ENCODE measurements around the gene TLE4. TPM values are rescaled to one million over a fixed set of nuclear protein-coding genes. Genes with fewer than 3 reads are reported as not detected.

The TLE4 gene
- total and polyA plus RNA-seq, 2 experiments from 2014 or later: 29.6 to 38.4 TPM

- WGBS (ENCODE audit: low lambda C conversion rate, missing lambda C conversion rate): 59% methylated on average over 3 of the region's 3 CpGs
Observed at GRCh38 chr9:79574781-79575180, 3.0 kb downstream of the TLE4 start.

GRCh38 chr9:79575547-79575946 is 3.8 kb downstream of the TLE4 start:
- Histone ChIP-seq H3K9me3 (ENCODE audit: low read depth) (no peaks in the 10 kb centered on the region), H2AFZ (no peak overlapping the region), H3K27ac (no peak overlapping the region), H3K4me2 (peak overlapping the region; percentile 78), H3K27me3 (no peaks in the 10 kb centered on the region), H3K9me2 (replicated peaks; ENCODE audit: insufficient read depth) (no peaks in the 10 kb centered on the region), H4K20me1 (ENCODE audit: insufficient read depth, poor library complexity, severe bottlenecking) (peaks cover 4% of the 10 kb centered on the region), H3K79me2 (peaks cover 55% of the 10 kb centered on the region), H3K36me3 (replicated peaks; ENCODE audit: insufficient read depth, low read depth) (no peaks in the 10 kb centered on the region), H3K4me1 (ENCODE audit: insufficient read depth) (no peaks in the 10 kb centered on the region), H3K4me3 (no peak overlapping the region)
- TF ChIP-seq CTCF (IDR thresholded peaks at IDR 0.05; ENCODE audit: poor library complexity): no peak
- no peak for TF ChIP-seq EZH2 (IDR thresholded peaks at IDR 0.05; ENCODE audit: borderline replicate concordance)
- no peak for TF ChIP-seq EZH2phosphoT487 (IDR thresholded peaks at IDR 0.05; ENCODE audit: low read depth, severe bottlenecking, unreplicated experiment)
- DNase-seq (ENCODE audit: low spot score): no peak
- WGBS (ENCODE audit: low lambda C conversion rate, missing lambda C conversion rate): 69% methylated on average over 3 of the region's 3 CpGs

More at GRCh38 chr9:79574781-79575180, 3.0 kb downstream of the TLE4 start:
- Histone ChIP-seq H3K27me3 (no peaks in the 10 kb centered on the region), H3K79me2 (peaks cover 55% of the 10 kb centered on the region), H3K9me2 (replicated peaks; ENCODE audit: insufficient read depth) (no peaks in the 10 kb centered on the region), H3K4me3 (peak overlapping the region; percentile 60), H4K20me1 (ENCODE audit: insufficient read depth, poor library complexity, severe bottlenecking) (peaks cover 4% of the 10 kb centered on the region), H3K4me2 (peak overlapping the region; percentile 78), H3K27ac (no peak overlapping the region), H3K9me3 (ENCODE audit: low read depth) (no peaks in the 10 kb centered on the region), H3K36me3 (replicated peaks; ENCODE audit: insufficient read depth, low read depth) (no peaks in the 10 kb centered on the region), H3K4me1 (ENCODE audit: insufficient read depth) (peaks cover 6% of the 10 kb centered on the region), H2AFZ (no peak overlapping the region)
- DNase-seq (ENCODE audit: low spot score): no peak
- TF ChIP-seq EZH2 (IDR thresholded peaks at IDR 0.05; ENCODE audit: borderline replicate concordance): no peak
- TF ChIP-seq CTCF (IDR thresholded peaks at IDR 0.05; ENCODE audit: poor library complexity): no peak
- no peak for TF ChIP-seq EZH2phosphoT487 (IDR thresholded peaks at IDR 0.05; ENCODE audit: low read depth, severe bottlenecking, unreplicated experiment)

GRCh38 chr9:79577969-79578723 is 6.4 kb downstream of the TLE4 start:
- H3K9me2 ChIP-seq (replicated peaks; ENCODE audit: insufficient read depth): no peaks in the 10 kb centered on the region
- H3K36me3 ChIP-seq (replicated peaks; ENCODE audit: insufficient read depth, low read depth): no peaks in the 10 kb centered on the region
- no peak overlapping the region for H3K27ac ChIP-seq
- no peaks in the 10 kb centered on the region for H3K9me3 ChIP-seq (ENCODE audit: low read depth)
- peaks cover 54% of the 10 kb centered on the region for H3K79me2 ChIP-seq
- 70% methylated on average over 8 of the region's 8 CpGs for WGBS (ENCODE audit: low lambda C conversion rate, missing lambda C conversion rate)
- no peak overlapping the region for H2AFZ ChIP-seq
- H3K4me2 ChIP-seq: no peak overlapping the region
- no peaks in the 10 kb centered on the region for H3K27me3 ChIP-seq
- no peak overlapping the region for H3K4me3 ChIP-seq
- TF ChIP-seq EZH2phosphoT487 (IDR thresholded peaks at IDR 0.05; ENCODE audit: low read depth, severe bottlenecking, unreplicated experiment) (no peak), EZH2 (IDR thresholded peaks at IDR 0.05; ENCODE audit: borderline replicate concordance) (no peak), CTCF (IDR thresholded peaks at IDR 0.05; ENCODE audit: poor library complexity) (no peak)
- H4K20me1 ChIP-seq (ENCODE audit: insufficient read depth, poor library complexity, severe bottlenecking): peaks cover 4% of the 10 kb centered on the region
- peaks cover 18% of the 10 kb centered on the region for H3K4me1 ChIP-seq (ENCODE audit: insufficient read depth)
- DNase-seq (ENCODE audit: low spot score): no peak
